ENCODE data around the gene PRKN.
A peak's percentile ranks its signal among the peaks of the same experiment; 100 is the strongest.

Gene PRKN

DNA sequence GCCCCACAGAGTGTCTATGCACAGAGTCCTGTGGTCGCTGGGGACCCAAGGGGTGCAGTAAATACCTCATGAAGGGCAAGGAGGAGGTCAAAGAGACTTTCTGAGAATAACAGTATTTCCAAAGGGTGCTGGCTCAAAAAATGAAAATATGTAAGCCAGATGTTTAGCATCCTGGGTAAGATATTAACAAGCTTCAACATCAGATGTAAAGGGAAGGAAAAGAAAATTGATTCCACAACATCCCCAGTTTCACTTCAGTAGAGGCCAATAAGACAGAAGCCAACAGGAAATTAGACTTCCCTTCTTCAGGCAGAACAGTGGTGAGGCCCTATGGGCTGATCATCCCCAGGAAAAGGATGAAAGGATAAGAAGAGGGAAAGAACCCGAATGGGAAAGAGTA lies 434.7 kb downstream of the PRKN start:
- TF ChIP-seq ZNF384 (IDR thresholded peaks at IDR 0.05) (no peak), ELF4 (IDR thresholded peaks at IDR 0.05) (no peak), L3MBTL2 (conservative IDR thresholded peaks at IDR 0.05) (no peak), CTBP1 (IDR thresholded peaks at IDR 0.05; ENCODE audit: borderline replicate concordance) (no peak), FOXM1 (IDR thresholded peaks at IDR 0.05; ENCODE audit: borderline replicate concordance) (no peak), BHLHE40 (IDR thresholded peaks at IDR 0.05; ENCODE audit: borderline replicate concordance) (no peak), NFRKB (IDR thresholded peaks at IDR 0.05) (no peak), FOXK2 (IDR thresholded peaks at IDR 0.05) (no peak), HDGF (IDR thresholded peaks at IDR 0.05; ENCODE audit: borderline replicate concordance) (no peak), ARNT (IDR thresholded peaks at IDR 0.05) (no peak), TARDBP (IDR thresholded peaks at IDR 0.05) (no peak), PKNOX1 (IDR thresholded peaks at IDR 0.05) (no peak)
- ChIA-PET POLR2A (no interaction called here), CTCF (no interaction called here)
- DNase-seq (ENCODE audit: extremely low spot score) = no peak

- DNase-seq (ENCODE audit: extremely low spot score) = no peak
- no peak for TF ChIP-seq L3MBTL2 (conservative IDR thresholded peaks at IDR 0.05)
- no peak for TF ChIP-seq CTBP1 (IDR thresholded peaks at IDR 0.05; ENCODE audit: borderline replicate concordance)
- no peak for TF ChIP-seq NFRKB (IDR thresholded peaks at IDR 0.05)
- no peak for TF ChIP-seq FOXM1 (IDR thresholded peaks at IDR 0.05; ENCODE audit: borderline replicate concordance)
- no peak for TF ChIP-seq FOXK2 (IDR thresholded peaks at IDR 0.05)
- no peak for TF ChIP-seq FOXA1 (IDR thresholded peaks at IDR 0.05)
- TF ChIP-seq SP1 (IDR thresholded peaks at IDR 0.05) = no peak
- TF ChIP-seq PKNOX1 (IDR thresholded peaks at IDR 0.05) = no peak
- no peak for TF ChIP-seq ZNF384 (IDR thresholded peaks at IDR 0.05)
- TF ChIP-seq ELF4 (IDR thresholded peaks at IDR 0.05) = no peak
- TF ChIP-seq BHLHE40 (IDR thresholded peaks at IDR 0.05; ENCODE audit: borderline replicate concordance) = no peak
- no peak for TF ChIP-seq LEF1 (IDR thresholded peaks at IDR 0.05; ENCODE audit: borderline replicate concordance)
- TF ChIP-seq ARNT (IDR thresholded peaks at IDR 0.05) = no peak
- TF ChIP-seq TARDBP (IDR thresholded peaks at IDR 0.05) = no peak
- no peak for TF ChIP-seq HDGF (IDR thresholded peaks at IDR 0.05; ENCODE audit: borderline replicate concordance)
- ChIA-PET CTCF (interaction anchor here (0.7 kb wide), 1 partner anchor 710 kb away, joined by 3 read pairs; no protein-coding TSS in a partner anchor), POLR2A (no interaction called here)
Observed at GRCh38 chr6:162290846-162291465, 436.6 kb downstream of the PRKN start.

DNA sequence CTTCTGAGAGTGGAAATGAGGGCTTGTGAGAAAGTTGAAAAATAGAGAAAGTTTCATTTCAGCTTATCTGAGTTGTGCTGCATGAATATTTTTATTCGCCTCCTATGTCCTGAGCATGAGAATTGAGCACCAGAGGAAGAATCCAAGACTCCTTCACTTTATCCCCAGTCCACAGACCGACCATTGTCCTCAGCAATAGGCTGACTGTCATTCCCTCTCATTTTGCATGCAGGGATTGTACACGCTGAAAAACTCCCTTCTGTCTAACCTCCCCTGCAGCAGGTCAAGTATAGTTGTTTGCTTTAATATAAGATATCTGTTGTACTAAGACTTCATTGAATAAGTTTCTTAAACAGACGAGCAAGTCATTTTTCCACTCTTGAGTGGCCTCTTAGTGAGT lies 437.6 kb downstream of the PRKN start:
- TF ChIP-seq NFRKB (IDR thresholded peaks at IDR 0.05) = no peak
- no peak for TF ChIP-seq HDGF (IDR thresholded peaks at IDR 0.05; ENCODE audit: borderline replicate concordance)
- no peak for TF ChIP-seq FOXM1 (IDR thresholded peaks at IDR 0.05; ENCODE audit: borderline replicate concordance)
- no peak for TF ChIP-seq LEF1 (IDR thresholded peaks at IDR 0.05; ENCODE audit: borderline replicate concordance)
- no peak for TF ChIP-seq SP1 (IDR thresholded peaks at IDR 0.05)
- no peak for TF ChIP-seq SUZ12 (IDR thresholded peaks at IDR 0.05)
- no peak for TF ChIP-seq BHLHE40 (IDR thresholded peaks at IDR 0.05; ENCODE audit: borderline replicate concordance)
- no peak for TF ChIP-seq ZNF384 (IDR thresholded peaks at IDR 0.05)
- no peak for TF ChIP-seq L3MBTL2 (conservative IDR thresholded peaks at IDR 0.05)
- POLR2A ChIA-PET = no interaction called here
- DNase-seq (ENCODE audit: extremely low spot score) = no peak
- CTCF ChIA-PET = no interaction called here

DNA sequence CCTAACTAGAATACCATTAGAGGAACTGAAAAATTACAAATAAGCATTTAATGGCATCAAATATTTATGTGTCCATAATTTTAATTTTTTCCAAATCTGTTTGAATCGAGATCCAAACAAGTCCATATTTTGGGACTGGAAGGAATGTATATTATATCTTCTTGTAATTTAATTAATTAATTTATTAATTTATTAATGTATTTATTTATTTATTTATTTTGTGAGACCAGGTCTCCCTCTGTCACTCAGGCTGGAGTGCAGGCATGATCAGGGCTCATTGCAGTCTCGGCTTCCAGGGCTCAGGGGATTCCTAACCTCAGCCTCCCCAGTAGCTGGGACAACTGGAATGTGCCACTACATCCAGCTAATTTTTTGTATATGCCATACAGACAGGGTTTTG lies 453.6 kb downstream of the PRKN start:
- ChIA-PET POLR2A (no interaction called here), CTCF (no interaction called here)
- DNase-seq (ENCODE audit: extremely low spot score) = no peak
- TF ChIP-seq ZNF384 (IDR thresholded peaks at IDR 0.05) = no peak
- TF ChIP-seq LEF1 (IDR thresholded peaks at IDR 0.05; ENCODE audit: borderline replicate concordance) = no peak
- no peak for TF ChIP-seq L3MBTL2 (conservative IDR thresholded peaks at IDR 0.05)
- no peak for TF ChIP-seq NFRKB (IDR thresholded peaks at IDR 0.05)
- no peak for TF ChIP-seq CTBP1 (IDR thresholded peaks at IDR 0.05; ENCODE audit: borderline replicate concordance)
- no peak for TF ChIP-seq SP1 (IDR thresholded peaks at IDR 0.05)
- no peak for TF ChIP-seq BHLHE40 (IDR thresholded peaks at IDR 0.05; ENCODE audit: borderline replicate concordance)
- TF ChIP-seq ELF4 (IDR thresholded peaks at IDR 0.05) = no peak

DNA sequence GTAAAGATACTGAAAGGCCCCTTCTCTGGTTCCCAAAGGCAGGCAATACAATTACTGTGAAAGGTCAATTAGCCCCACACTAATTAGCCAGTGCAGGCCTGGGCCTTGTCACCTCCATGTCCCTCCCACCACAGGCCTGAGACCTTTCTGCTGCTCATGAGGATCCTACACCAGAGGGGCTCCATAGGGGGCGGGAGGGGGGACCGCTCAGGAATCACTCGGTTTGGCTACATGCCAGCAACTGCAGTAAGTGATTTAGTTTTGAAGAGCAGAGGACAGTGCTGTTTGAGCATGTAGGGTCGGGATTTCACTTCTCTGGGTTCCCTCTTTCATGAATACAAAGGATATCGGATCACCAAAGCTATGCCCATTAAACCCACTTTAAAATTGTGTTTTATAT lies 455.6 kb downstream of the PRKN start:
- DNase-seq (ENCODE audit: extremely low spot score) = peak; percentile 15
- ChIA-PET CTCF (no interaction called here), POLR2A (no interaction called here)
- TF ChIP-seq ARNT (IDR thresholded peaks at IDR 0.05) (no peak), FOXM1 (IDR thresholded peaks at IDR 0.05; ENCODE audit: borderline replicate concordance) (no peak), BHLHE40 (IDR thresholded peaks at IDR 0.05; ENCODE audit: borderline replicate concordance) (no peak), PKNOX1 (IDR thresholded peaks at IDR 0.05) (no peak), HDGF (IDR thresholded peaks at IDR 0.05; ENCODE audit: borderline replicate concordance) (no peak), CTBP1 (IDR thresholded peaks at IDR 0.05; ENCODE audit: borderline replicate concordance) (no peak)

DNA sequence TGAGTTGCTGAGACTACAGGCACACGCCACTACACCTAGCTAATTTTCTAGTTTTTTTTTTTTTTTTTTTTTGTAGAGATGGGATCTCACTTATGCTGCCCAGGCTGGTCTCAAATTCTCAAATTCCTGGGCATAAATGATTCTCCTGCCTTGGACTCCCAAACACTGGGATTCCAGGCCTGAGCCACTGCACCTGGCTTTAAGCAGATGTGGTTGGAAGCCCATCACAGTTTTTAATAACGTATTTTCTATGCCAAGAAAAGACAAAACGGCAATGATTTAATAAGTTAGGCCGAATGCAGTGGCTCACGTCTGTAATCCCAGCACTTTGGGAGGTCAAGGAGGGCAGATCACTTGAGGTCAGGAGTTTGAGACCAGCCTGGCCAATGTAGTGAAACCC lies 456.6 kb downstream of the PRKN start:
- ChIA-PET POLR2A (no interaction called here), CTCF (no interaction called here)
- no peak for DNase-seq (ENCODE audit: extremely low spot score)
- TF ChIP-seq FOXA1 (IDR thresholded peaks at IDR 0.05) = no peak
- no peak for TF ChIP-seq SUZ12 (IDR thresholded peaks at IDR 0.05)

GRCh38 chr6:162267641-162268040 lies 459.9 kb downstream of the PRKN start:
- TF ChIP-seq FOXA1 (IDR thresholded peaks at IDR 0.05) (no peak), SP1 (IDR thresholded peaks at IDR 0.05) (no peak), FOXM1 (IDR thresholded peaks at IDR 0.05; ENCODE audit: borderline replicate concordance) (no peak), CTBP1 (IDR thresholded peaks at IDR 0.05; ENCODE audit: borderline replicate concordance) (no peak), BHLHE40 (IDR thresholded peaks at IDR 0.05; ENCODE audit: borderline replicate concordance) (no peak), LEF1 (IDR thresholded peaks at IDR 0.05; ENCODE audit: borderline replicate concordance) (no peak), ARNT (IDR thresholded peaks at IDR 0.05) (no peak), HDGF (IDR thresholded peaks at IDR 0.05; ENCODE audit: borderline replicate concordance) (no peak), FOXK2 (IDR thresholded peaks at IDR 0.05) (no peak)
- DNase-seq (ENCODE audit: extremely low spot score) = no peak
- POLR2A ChIA-PET = no interaction called here
- CTCF ChIA-PET = no interaction called here

Data from HEK293T (cell line).